HepG2 (cell line): Measurements from ENCODE around the gene NOC2L. TPM values are rescaled to one million over a fixed set of nuclear protein-coding genes. Genes with fewer than 3 reads are reported as not detected.

ENCODE experiments used
- ARHGAP35 ChIP-seq: sonication (generic); formaldehyde crosslinking; IDR thresholded peaks from 2 replicates; pipeline ENCODE4 v1.9.0; 2022; ENCODE audit warnings: mild to moderate bottlenecking, inconsistent platforms, moderate library complexity, missing genetic modification reagents, borderline replicate concordance
- ATF1 ChIP-seq: IDR thresholded peaks from 2 replicates; pipeline ENCODE4 v1.6.1; 2016; ENCODE audit warnings: mild to moderate bottlenecking, control low read depth
- ATF7-NPFF ChIP-seq: sonication (generic); formaldehyde crosslinking; IDR thresholded peaks from 2 replicates; pipeline ENCODE4 v1.8.1; 2023; ENCODE audit warnings: mild to moderate bottlenecking, low read depth, missing genetic modification reagents, moderate library complexity
- EEA1 ChIP-seq: sonication (generic); formaldehyde crosslinking; IDR thresholded peaks from 2 replicates; pipeline ENCODE4 v1.5.1; 2020; ENCODE audit warnings: mild to moderate bottlenecking, missing genetic modification reagents, borderline replicate concordance
- ERF ChIP-seq: IDR thresholded peaks from 2 replicates; pipeline ENCODE4 v1.6.1; 2018; ENCODE audit warnings: missing biosample characterization, missing genetic modification reagents
- FOXA3 ChIP-seq: IDR thresholded peaks from 2 replicates; pipeline ENCODE4 v1.6.1; 2016; ENCODE audit warnings: missing genetic modification reagents, missing compliant biosample characterization
- KDM3A ChIP-seq: IDR thresholded peaks from 2 replicates; pipeline ENCODE4 v1.6.1; 2018; ENCODE audit warnings: low read depth, missing compliant biosample characterization
- KLF12 ChIP-seq: sonication (generic); formaldehyde crosslinking; IDR thresholded peaks from 2 replicates; pipeline ENCODE4 v1.4.0; 2020; ENCODE audit warnings: missing genetic modification reagents, borderline replicate concordance
- MAF1 ChIP-seq: sonication (generic); formaldehyde crosslinking; IDR thresholded peaks from 2 replicates; pipeline ENCODE4 v1.5.0; 2020; ENCODE audit warnings: missing genetic modification reagents, borderline replicate concordance
- NCOR1 ChIP-seq: fragments of 200-600 bp; sonication (generic); IDR thresholded peaks from 2 replicates; pipeline ENCODE4 v1.7.0; 2017; ENCODE audit warnings: antibody characterized with exemption, low read length, borderline replicate concordance
- SNAI1 ChIP-seq: sonication (generic); formaldehyde crosslinking; IDR thresholded peaks from 2 replicates; pipeline ENCODE4 v1.5.0; 2020; ENCODE audit warnings: mild to moderate bottlenecking, missing genetic modification reagents, borderline replicate concordance
- SOX13 ChIP-seq, 3 experiments: fragments of 450-650 bp in 1 of 3; sonication (generic) in 1 of 3; formaldehyde crosslinking in 1 of 3; IDR thresholded peaks in 2 of 3; conservative IDR thresholded peaks in 1 of 3; 2 replicates each; pipeline versions ENCODE4 v1.5.0 to v1.6.1; 2016 to 2020; ENCODE audit warnings: antibody characterized with exemption in 1 of 3, mild to moderate bottlenecking in 1 of 3, missing compliant biosample characterization in 1 of 3, missing genetic modification reagents in 1 of 3, moderate library complexity in 1 of 3
- SRY ChIP-seq: sonication (generic); formaldehyde crosslinking; IDR thresholded peaks from 2 replicates; pipeline ENCODE4 v1.8.0; 2022; ENCODE audit warnings: mild to moderate bottlenecking, missing genetic modification reagents
- TBX2 ChIP-seq: sonication (generic); formaldehyde crosslinking; IDR thresholded peaks from 2 replicates; pipeline ENCODE4 v1.5.0; 2020; ENCODE audit warnings: missing genetic modification reagents, mild to moderate bottlenecking, borderline replicate concordance
- TCF7 ChIP-seq: sonication (generic); IDR thresholded peaks from 2 replicates; pipeline ENCODE4 v1.6.1; 2016; ENCODE audit warnings: antibody characterized with exemption, low read depth
- ZEB1 ChIP-seq: IDR thresholded peaks from 2 replicates; pipeline ENCODE4 v1.6.1; 2012; ENCODE audit warnings: mild to moderate bottlenecking, low read depth, inconsistent platforms; ENCODE audit not compliant: insufficient replicate concordance
- ZFYVE20 ChIP-seq: sonication (generic); formaldehyde crosslinking; IDR thresholded peaks from 2 replicates; pipeline ENCODE4 v1.8.0; 2023; ENCODE audit warnings: low read depth, mild to moderate bottlenecking, moderate library complexity, missing genetic modification reagents, borderline replicate concordance
- ZIK1 ChIP-seq: sonication (generic); formaldehyde crosslinking; IDR thresholded peaks from 2 replicates; pipeline ENCODE4 v1.5.0; 2020; ENCODE audit warnings: mild to moderate bottlenecking, low read depth, missing genetic modification reagents, borderline replicate concordance
- ZNF776 ChIP-seq: sonication (generic); formaldehyde crosslinking; IDR thresholded peaks from 2 replicates; pipeline ENCODE4 v1.4.0; 2020; ENCODE audit warnings: mild to moderate bottlenecking, missing genetic modification reagents
- ZNF891 ChIP-seq: sonication (generic); formaldehyde crosslinking; IDR thresholded peaks from 2 replicates; pipeline ENCODE4 v1.5.0; 2020; ENCODE audit warnings: mild to moderate bottlenecking, missing genetic modification reagents
- polyA plus RNA-seq, 8 experiments: library from polyadenylated mRNA; depleted of rRNA in 3 of 8; stranded (reverse) in 7 of 8; unstranded in 1 of 8; fragments of >200 nt; fragmentation: Illumina TruSeq in 4 of 8; extraction: Trizol in 4 of 8; gene quantifications; 2 replicates each; pipeline versions ENCODE4 v1.2.1 to v1.2.3, GENCODE V29; 2011 to 2016; ENCODE audit warnings: low read depth in 4 of 8, missing spikeins in 1 of 8, mixed read lengths in 1 of 8; ENCODE audit not compliant: insufficient read depth in 1 of 8
- total RNA-seq, 5 experiments: library from RNA; depleted of rRNA; stranded (reverse); fragments of >200 nt; fragmentation: Illumina TruSeq; extraction: Trizol; gene quantifications; 2 replicates each; pipeline ENCODE4 v1.2.3, GENCODE V29; 2016; ENCODE audit warnings: low read depth in 1 of 5
- TF ChIP-seq, protein P1 (sequence below): IDR thresholded peaks from 2 replicates; pipeline ENCODE4 v1.6.1; 2016; ENCODE audit warnings: mild to moderate bottlenecking
- TF ChIP-seq, protein P2 (sequence below): sonication (generic); formaldehyde crosslinking; IDR thresholded peaks from 2 replicates; pipeline ENCODE4 v1.4.0; 2020; ENCODE audit warnings: missing genetic modification reagents, borderline replicate concordance
- TF ChIP-seq, protein P3 (sequence below): sonication (generic); formaldehyde crosslinking; IDR thresholded peaks from 2 replicates; pipeline ENCODE4 v1.4.0; 2020; ENCODE audit warnings: mild to moderate bottlenecking, low read depth, missing genetic modification reagents

NOC2L gene
- total and polyA plus RNA-seq, 2 of the 13 experiments (the other 11 are each of a cell fraction or from before 2014, with no cell fraction given) = 32.0 to 103 TPM

DNA sequence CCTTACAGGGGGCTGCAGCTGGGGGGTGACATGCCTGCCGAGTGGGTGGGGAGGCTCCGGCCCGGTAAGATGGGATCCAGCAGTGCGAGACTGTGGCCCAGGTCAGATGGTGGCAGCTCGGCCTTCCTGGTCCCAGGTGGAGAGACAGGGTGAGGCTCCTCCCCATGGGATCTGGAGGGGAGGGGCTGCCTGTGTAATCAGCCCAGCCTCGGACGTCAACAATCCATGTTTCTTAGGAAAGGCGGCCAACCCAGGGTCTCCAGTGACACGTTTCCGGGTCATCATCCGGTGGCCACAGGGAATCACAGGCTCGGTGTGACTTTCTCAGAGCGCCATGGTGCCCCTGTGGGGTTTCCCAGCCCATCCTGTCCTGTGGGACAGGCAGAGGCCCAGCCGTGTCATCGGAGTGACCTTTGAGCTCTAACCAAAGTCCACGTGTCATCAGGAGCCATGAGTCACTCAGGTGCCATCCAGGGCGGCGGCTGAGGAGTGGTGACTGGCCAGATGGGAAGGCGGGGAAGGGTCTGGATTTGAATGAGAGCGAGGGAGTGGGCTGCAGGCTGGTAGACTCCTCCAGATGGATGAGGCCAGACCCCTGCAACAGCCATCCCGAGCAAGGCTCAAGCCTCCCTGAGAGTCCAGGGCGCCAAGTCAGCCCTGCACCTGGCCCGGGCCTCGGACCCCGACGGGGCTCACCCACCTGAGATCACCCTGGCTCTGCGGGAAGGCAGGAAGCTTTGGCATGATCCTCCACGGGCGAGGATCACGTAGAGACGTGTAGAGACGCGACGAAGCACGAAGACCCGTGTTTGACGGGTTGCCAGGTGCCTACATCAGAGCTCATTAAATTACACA, 47.5 kb upstream of the NOC2L start (continued):
- TF ChIP-seq TBX2 (CRISPR knock-in tag) (peak; percentile 88), TCF7 (no peak; the same call in 1 of the 2 replicates), ATF1 (CRISPR knock-in tag) (peak; percentile 80; the same call in 1 of the 2 replicates), ATF7-NPFF (peak; percentile 73; the same call in 1 of the 2 replicates), ARHGAP35 (CRISPR knock-in tag) (no peak), ZNF776 (CRISPR knock-in tag) (no peak), NCOR1 (peak; percentile 98), KLF12 (CRISPR knock-in tag) (0 out of 2 replicates have a peak, but pooled peaks have one; percentile 77), MAF1 (CRISPR knock-in tag) (0 out of 2 replicates have a peak, but pooled peaks have one; percentile 47), EEA1 (CRISPR knock-in tag) (no peak), ZEB1 (no peak), ZNF891 (CRISPR knock-in tag) (no peak; the same call in 1 of the 2 replicates), SOX13 (IDR thresholded peaks at IDR 0.05) (no peak), SOX13 (CRISPR knock-in tag; conservative IDR thresholded peaks at IDR 0.05 in 1 of 2, IDR thresholded peaks at IDR 0.05 in 1 of 2) (peak in 1 of 2 experiments; percentile 55; a peak in 2 of 4 replicates), FOXA3 (peak; percentile 78; the same call in 1 of the 2 replicates), SRY (CRISPR knock-in tag) (peak; percentile 95), SNAI1 (CRISPR knock-in tag) (no peak), KDM3A (CRISPR knock-in tag) (peak; percentile 64), ZIK1 (CRISPR knock-in tag) (no peak), ERF (peak; percentile 80), ZFYVE20 (no peak)
- TF ChIP-seq, protein P1, sequence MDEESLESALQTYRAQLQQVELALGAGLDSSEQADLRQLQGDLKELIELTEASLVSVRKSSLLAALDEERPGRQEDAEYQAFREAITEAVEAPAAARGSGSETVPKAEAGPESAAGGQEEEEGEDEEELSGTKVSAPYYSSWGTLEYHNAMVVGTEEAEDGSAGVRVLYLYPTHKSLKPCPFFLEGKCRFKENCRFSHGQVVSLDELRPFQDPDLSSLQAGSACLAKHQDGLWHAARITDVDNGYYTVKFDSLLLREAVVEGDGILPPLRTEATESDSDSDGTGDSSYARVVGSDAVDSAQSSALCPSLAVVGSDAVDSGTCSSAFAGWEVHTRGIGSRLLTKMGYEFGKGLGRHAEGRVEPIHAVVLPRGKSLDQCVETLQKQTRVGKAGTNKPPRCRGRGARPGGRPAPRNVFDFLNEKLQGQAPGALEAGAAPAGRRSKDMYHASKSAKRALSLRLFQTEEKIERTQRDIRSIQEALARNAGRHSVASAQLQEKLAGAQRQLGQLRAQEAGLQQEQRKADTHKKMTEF (CRISPR knock-in tag) = peak; percentile 87
- TF ChIP-seq, protein P2, sequence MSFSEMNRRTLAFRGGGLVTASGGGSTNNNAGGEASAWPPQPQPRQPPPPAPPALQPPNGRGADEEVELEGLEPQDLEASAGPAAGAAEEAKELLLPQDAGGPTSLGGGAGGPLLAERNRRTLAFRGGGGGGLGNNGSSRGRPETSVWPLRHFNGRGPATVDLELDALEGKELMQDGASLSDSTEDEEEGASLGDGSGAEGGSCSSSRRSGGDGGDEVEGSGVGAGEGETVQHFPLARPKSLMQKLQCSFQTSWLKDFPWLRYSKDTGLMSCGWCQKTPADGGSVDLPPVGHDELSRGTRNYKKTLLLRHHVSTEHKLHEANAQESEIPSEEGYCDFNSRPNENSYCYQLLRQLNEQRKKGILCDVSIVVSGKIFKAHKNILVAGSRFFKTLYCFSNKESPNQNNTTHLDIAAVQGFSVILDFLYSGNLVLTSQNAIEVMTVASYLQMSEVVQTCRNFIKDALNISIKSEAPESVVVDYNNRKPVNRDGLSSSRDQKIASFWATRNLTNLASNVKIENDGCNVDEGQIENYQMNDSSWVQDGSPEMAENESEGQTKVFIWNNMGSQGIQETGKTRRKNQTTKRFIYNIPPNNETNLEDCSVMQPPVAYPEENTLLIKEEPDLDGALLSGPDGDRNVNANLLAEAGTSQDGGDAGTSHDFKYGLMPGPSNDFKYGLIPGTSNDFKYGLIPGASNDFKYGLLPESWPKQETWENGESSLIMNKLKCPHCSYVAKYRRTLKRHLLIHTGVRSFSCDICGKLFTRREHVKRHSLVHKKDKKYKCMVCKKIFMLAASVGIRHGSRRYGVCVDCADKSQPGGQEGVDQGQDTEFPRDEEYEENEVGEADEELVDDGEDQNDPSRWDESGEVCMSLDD (CRISPR knock-in tag) = 0 out of 2 replicates have a peak, but pooled peaks have one; percentile 66
- TF ChIP-seq, protein P3, sequence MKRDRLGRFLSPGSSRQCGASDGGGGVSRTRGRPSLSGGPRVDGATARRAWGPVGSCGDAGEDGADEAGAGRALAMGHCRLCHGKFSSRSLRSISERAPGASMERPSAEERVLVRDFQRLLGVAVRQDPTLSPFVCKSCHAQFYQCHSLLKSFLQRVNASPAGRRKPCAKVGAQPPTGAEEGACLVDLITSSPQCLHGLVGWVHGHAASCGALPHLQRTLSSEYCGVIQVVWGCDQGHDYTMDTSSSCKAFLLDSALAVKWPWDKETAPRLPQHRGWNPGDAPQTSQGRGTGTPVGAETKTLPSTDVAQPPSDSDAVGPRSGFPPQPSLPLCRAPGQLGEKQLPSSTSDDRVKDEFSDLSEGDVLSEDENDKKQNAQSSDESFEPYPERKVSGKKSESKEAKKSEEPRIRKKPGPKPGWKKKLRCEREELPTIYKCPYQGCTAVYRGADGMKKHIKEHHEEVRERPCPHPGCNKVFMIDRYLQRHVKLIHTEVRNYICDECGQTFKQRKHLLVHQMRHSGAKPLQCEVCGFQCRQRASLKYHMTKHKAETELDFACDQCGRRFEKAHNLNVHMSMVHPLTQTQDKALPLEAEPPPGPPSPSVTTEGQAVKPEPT (CRISPR knock-in tag) = no peak
